GM12801 (cell line): Measurements from ENCODE around the gene STK40.

Experiments
- TF ChIP-seq, protein P1 (sequence below): IDR thresholded peaks from one replicate; pipeline ENCODE4 v1.5.1; 2011; ENCODE audit warnings: control low read depth; ENCODE audit not compliant: insufficient read length; ENCODE audit errors: extremely low read depth

Gene STK40

DNA sequence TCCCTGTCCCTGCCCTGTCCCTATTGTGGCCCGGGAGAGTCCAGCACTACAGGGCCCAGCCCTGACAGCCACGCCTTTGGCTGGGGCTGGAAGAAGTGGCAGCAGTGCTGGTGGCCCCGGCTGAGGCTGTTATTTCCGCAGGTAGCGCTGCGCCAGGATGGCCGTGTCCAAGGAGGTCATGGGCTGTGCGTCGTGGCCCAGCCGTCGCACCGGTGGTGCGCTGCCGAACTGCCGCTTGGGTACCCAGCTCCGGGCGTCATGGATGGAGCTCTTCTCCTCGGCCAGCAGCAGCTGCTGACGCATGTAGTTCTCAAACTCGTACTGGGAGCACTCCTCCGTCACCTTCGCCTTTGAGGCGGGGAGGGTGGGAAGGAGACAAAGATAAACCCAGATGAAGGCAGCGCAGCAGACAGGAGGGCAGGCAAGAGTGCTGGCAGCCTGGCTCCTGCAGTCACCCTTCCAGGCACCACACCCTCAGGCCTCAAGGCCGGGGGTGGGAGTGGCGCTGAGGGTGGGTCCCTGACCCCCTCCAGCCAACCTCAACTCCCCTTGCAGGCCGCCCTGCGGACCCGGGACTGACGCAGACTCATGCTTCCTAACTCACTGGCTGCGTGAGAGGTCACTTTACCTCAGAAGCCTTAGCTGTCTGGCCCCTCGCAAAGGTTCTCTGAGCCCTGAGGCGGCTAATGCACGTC, 44.0 kb downstream of the STK40 start:
- TF ChIP-seq, protein P1, sequence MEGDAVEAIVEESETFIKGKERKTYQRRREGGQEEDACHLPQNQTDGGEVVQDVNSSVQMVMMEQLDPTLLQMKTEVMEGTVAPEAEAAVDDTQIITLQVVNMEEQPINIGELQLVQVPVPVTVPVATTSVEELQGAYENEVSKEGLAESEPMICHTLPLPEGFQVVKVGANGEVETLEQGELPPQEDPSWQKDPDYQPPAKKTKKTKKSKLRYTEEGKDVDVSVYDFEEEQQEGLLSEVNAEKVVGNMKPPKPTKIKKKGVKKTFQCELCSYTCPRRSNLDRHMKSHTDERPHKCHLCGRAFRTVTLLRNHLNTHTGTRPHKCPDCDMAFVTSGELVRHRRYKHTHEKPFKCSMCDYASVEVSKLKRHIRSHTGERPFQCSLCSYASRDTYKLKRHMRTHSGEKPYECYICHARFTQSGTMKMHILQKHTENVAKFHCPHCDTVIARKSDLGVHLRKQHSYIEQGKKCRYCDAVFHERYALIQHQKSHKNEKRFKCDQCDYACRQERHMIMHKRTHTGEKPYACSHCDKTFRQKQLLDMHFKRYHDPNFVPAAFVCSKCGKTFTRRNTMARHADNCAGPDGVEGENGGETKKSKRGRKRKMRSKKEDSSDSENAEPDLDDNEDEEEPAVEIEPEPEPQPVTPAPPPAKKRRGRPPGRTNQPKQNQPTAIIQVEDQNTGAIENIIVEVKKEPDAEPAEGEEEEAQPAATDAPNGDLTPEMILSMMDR = no peak

DNA sequence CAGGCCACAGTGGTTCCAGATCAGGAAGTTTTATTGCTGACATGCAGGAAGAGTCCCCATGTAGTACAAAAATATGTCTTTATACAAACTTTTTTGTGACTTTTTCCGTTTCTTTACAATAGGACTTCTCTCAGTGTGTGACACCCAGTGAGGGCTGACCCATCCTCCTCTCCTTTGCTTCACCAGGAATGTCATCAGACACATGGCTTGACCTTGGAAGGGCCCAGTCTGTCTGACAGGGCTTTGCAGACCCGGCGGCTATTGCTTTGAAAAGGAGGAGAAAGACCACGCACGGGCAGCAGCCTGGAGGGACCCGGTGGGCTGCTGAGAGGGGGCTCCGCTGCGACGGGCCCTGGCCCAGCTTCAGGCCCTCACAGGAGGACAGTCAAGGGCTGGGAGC, 46.1 kb downstream of the STK40 start:
- TF ChIP-seq, protein P1 = no peak

DNA sequence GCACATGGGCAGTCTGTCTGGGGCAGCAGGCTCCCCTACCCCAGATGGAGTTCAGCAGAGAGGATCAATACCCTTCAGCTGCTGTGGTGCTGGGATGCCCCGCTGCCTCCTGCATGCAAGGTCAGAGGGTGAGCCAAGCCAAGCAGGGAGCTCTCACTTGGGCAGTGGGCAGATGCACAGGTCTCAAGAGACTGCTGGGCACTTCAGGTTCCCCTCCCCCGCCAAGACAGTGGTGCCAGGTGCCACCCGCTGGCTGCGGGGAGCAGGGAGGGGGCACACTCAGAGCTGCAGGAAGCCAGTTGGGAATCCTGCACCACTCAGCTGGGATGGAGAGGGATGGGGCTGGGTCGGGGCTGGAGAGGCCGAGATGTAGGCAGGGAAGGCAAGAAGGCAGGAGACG, 46.5 kb downstream of the STK40 start:
- TF ChIP-seq, protein P1 = no peak

DNA sequence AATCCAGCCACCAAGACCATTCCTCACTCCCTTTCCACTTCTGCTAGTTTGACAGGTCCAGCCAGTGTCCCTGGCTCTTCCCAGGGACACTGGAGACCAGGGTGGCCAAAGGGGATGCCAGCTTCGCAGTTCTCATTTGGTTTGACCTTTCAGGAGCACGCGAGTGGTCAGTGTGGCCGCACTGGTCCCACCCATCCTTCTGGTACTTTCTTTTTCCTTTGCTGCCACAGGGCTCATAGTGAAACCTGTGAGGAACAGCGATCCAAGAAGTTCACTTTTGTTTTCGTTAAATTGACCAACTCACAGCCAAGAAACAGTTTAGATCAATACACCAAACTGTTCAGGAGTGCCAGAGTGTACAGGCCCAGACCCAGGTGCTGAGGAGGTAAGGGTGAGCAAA, 47.9 kb downstream of the STK40 start:
- TF ChIP-seq, protein P1 = no peak

DNA sequence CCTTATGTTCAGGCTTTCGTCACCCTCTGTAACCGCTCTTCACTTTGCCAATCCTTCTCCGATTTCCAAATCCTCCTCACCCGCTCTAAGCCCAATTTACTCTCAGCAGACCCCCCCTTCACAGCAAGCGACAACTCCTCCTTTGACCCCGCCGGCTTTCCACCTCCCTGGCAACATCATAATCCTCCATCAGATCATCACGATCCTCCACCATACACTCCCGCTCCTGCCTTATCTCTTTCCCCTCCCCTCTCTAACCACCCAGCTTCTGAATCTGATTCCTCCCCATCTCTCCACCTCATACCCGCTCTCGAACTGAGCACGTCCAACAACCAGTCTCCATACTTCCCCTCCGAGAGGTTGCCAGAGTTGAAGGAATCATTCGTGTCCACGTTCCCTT, 54.8 kb downstream of the STK40 start:
- TF ChIP-seq, protein P1 = no peak

DNA sequence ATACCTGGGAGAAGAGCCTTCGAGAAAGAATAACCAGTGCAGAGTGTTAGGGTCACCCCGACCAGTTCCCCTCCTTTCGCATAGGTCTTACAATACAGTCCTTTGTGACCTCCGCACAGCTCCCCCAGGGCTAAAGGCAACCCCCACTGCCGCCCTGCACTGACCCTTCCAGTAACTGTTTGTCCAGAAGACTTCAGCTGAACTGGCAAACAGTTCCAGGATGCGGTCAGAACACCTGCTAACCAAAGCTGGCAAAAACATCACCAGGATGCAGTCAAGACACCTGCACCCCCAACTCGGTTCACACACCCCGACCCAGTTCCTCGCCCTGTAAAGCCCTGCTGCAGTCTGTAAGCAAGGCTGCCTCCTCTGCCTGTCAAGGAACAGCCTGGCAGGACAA, 55.9 kb downstream of the STK40 start:
- TF ChIP-seq, protein P1 = no peak

DNA sequence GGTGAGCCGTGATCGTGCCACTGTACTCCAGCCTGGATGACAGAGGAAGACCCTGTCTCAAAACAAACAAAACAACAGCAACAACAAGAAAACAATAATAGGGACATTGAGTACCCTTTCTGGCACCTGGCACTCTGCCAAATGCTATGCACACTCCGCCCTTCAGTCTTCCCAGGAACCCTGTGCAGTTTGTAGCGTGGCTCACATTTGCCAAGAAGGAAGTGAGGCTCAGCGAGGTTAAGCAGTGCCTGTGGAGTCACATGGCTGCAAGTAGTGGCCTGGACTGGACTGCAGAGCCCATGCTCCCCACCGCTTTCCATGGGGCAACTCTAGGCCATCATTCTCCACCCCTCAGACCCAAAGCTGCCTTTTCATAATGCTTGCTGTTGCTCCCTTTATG, 57.0 kb downstream of the STK40 start:
- TF ChIP-seq, protein P1 = no peak
